Upper lobe of left lung (tissue), 4 donors: ENCODE measurements around the gene SORBS2.

ENCODE experiments used
- CTCF ChIP-seq, 6 experiments: fragments of 450-650 bp in 4 of 6; fragments of 200-600 bp in 2 of 6; sonication (generic) in 2 of 6; IDR thresholded peaks; one replicate each; pipeline ENCODE4 v1.5.1; 2016 to 2019; ENCODE audit warnings: antibody characterized with exemption in 6 of 6
- EP300 ChIP-seq, 4 donors: sonication (generic); formaldehyde crosslinking; IDR thresholded peaks; one replicate each; pipeline ENCODE4 v1.5.1; 2017; ENCODE audit warnings: antibody characterized with exemption in 4 of 4, control low read depth in 2 of 4
- POLR2A ChIP-seq, 4 donors: fragments of 450-650 bp; IDR thresholded peaks; one replicate each; pipeline ENCODE4 v1.5.1; 2016 to 2017; ENCODE audit warnings: antibody characterized with exemption in 4 of 4, mild to moderate bottlenecking in 2 of 4
- POLR2AphosphoS5 ChIP-seq, 2 donors: sonication (generic); formaldehyde crosslinking; IDR thresholded peaks; one replicate each; pipeline ENCODE4 v1.5.1; 2017; ENCODE audit warnings: antibody characterized with exemption in 2 of 2

DNA sequence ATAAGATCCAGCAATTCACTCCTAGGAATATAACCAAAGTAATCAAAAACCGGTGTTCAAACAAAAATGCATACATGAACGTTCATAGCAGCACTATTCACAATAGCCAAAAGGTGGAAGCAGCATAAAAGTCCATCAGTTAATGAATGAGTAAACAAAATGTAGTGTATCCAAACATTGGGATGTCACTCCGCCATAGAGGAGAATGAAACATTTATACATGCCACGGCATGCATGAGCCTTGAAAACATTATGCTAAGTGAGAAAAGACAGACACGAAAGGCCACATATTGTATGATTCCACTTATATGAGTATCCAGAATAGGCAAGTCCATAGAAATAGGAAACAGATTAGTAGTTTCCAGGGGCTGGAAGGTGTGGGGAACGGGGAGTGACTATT, 265.7 kb downstream of the SORBS2 start:
- TF ChIP-seq POLR2AphosphoS5 (IDR thresholded peaks at IDR 0.05) (no peak), CTCF (IDR thresholded peaks at IDR 0.05) (no peak), POLR2A (IDR thresholded peaks at IDR 0.05) (no peak), EP300 (IDR thresholded peaks at IDR 0.05) (no peak)
